DOHH2 (cell line): ENCODE data around the gene LNX2.

Experiments used
- H3F3A ChIP-seq: fragments of 200-600 bp; sonication (generic), shearing (Covaris generic); 2 replicates; pipeline ENCODE4 v1.6.0; 2016; ENCODE audit warnings: antibody characterized with exemption, mild to moderate bottlenecking; ENCODE audit not compliant: control insufficient read depth, insufficient read depth
- H3K27ac ChIP-seq: fragments of 200-600 bp; sonication (generic); 2 replicates; pipeline ENCODE4 v1.5.1; 2014; ENCODE audit warnings: low read depth, mild to moderate bottlenecking, low read length, moderate library complexity
- H3K27me3 ChIP-seq: fragments of 200-600 bp; sonication (generic); 2 replicates; pipeline ENCODE4 v1.6.1; 2014; ENCODE audit warnings: mild to moderate bottlenecking, low read length, mixed read lengths; ENCODE audit not compliant: control insufficient read depth
- H3K36me3 ChIP-seq: fragments of 200-600 bp; sonication (generic); 2 replicates; pipeline ENCODE4 v1.6.1; 2014; ENCODE audit warnings: mild to moderate bottlenecking, low read length, moderate library complexity, mixed read lengths; ENCODE audit not compliant: control insufficient read depth
- H3K4me1 ChIP-seq: fragments of 200-600 bp; sonication (generic); 2 replicates; pipeline ENCODE4 v1.6.1; 2014; ENCODE audit warnings: mild to moderate bottlenecking, low read length, mixed read lengths; ENCODE audit not compliant: control insufficient read depth
- H3K4me2 ChIP-seq: fragments of 200-600 bp; sonication (generic); 2 replicates; pipeline ENCODE4 v1.6.0; 2014; ENCODE audit warnings: mild to moderate bottlenecking, low read length, moderate library complexity
- H3K4me3 ChIP-seq: fragments of 200-600 bp; sonication (generic); 2 replicates; pipeline ENCODE4 v1.5.1; 2014; ENCODE audit warnings: mild to moderate bottlenecking, low read length, mixed read lengths
- H3K79me2 ChIP-seq: fragments of 200-600 bp; sonication (generic); 2 replicates; pipeline ENCODE4 v1.6.1; 2014; ENCODE audit warnings: mild to moderate bottlenecking, low read length, mixed read lengths; ENCODE audit not compliant: control insufficient read depth
- H3K9me2 ChIP-seq: fragments of 200-600 bp; sonication (generic); replicated peaks from 2 replicates; pipeline ENCODE4 v1.6.1; 2014; ENCODE audit warnings: mild to moderate bottlenecking, low read length, mixed read lengths; ENCODE audit not compliant: control insufficient read depth
- H3K9me3 ChIP-seq: fragments of 200-600 bp; sonication (generic); 2 replicates; pipeline ENCODE4 v1.6.1; 2014; ENCODE audit warnings: antibody characterized with exemption, low read length, mixed read lengths; ENCODE audit not compliant: control insufficient read depth, insufficient read depth
- H4K20me1 ChIP-seq: fragments of 200-600 bp; sonication (generic); 2 replicates; pipeline ENCODE4 v1.6.0; 2014; ENCODE audit warnings: low read depth, mild to moderate bottlenecking, antibody characterized with exemption, low read length, moderate library complexity; ENCODE audit not compliant: control insufficient read depth, insufficient read depth
- CTCF ChIP-seq: fragments of 200-600 bp; sonication (generic); IDR thresholded peaks from one replicate; pipeline ENCODE4 v1.5.1; 2014; ENCODE audit warnings: antibody characterized with exemption, mild to moderate bottlenecking, low read depth, low read length; ENCODE audit not compliant: poor library complexity, severe bottlenecking
- EZH2phosphoT487 ChIP-seq: fragments of 200-600 bp; sonication (generic); IDR thresholded peaks from 2 replicates; pipeline ENCODE4 v1.6.1; 2017; ENCODE audit warnings: borderline replicate concordance, mild to moderate bottlenecking, antibody characterized with exemption, low read length, moderate library complexity, mixed read lengths

LNX2 gene

GRCh38 chr13:27620377-27621115 is at the start of gene LNX2:
TSS of gene LNX2 (minus strand) at chr13:27620529. CDS start at chr13:27581703, 38,826 bp downstream.
- Histone ChIP-seq H3K4me3 (peak within 1 kb of the TSS; percentile 88), H3K27ac (peak within 1 kb of the TSS; percentile 84), H4K20me1 (peaks cover 18% of the 10 kb centered on the region), H3K36me3 (peaks cover 38% of the 10 kb centered on the region), H3K9me3 (no peaks in the 10 kb centered on the region), H3K4me1 (peaks cover 53% of the 10 kb centered on the region), H3K27me3 (no peaks in the 10 kb centered on the region), H3K9me2 (no peaks in the 10 kb centered on the region), H3F3A (peaks cover 7% of the 10 kb centered on the region), H3K79me2 (peaks cover 89% of the 10 kb centered on the region), H3K4me2 (peak within 1 kb of the TSS; percentile 91)
- TF ChIP-seq EZH2phosphoT487 (no peak), CTCF (no peak)

DNA sequence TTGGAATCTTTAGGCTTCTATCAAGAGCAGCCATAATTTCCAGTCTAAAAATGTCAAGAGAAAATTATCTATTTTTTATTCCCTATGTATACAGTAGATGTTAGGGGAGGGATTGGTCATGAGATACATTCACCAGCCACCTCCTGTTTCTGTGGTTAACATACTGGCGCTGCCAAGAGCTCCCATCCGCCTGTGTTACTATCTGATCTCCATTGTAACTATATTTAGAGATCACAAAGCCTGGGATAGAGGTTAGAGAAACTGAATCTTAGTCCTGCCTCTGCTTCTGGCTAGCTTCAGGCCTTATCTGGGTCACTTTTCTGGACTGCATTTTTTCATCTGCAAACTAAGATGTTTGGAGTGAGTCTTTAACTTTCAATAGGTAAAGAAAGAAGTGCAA is 47.6 kb upstream of the LNX2 start:
- H3K36me3 ChIP-seq, result peaks cover 18% of the 10 kb centered on the region
- no peaks in the 10 kb centered on the region for H3K9me3 ChIP-seq
- no peaks in the 10 kb centered on the region for H3K4me1 ChIP-seq
- TF ChIP-seq CTCF (no peak), EZH2phosphoT487 (no peak)
- no peaks in the 10 kb centered on the region for H3K27me3 ChIP-seq
- 0 out of 2 replicates have a peak, but pooled peaks cover under 1% of the 10 kb centered on the region for H3K79me2 ChIP-seq
- H3K9me2 ChIP-seq, result no peaks in the 10 kb centered on the region
- H4K20me1 ChIP-seq, result no peaks in the 10 kb centered on the region
- no peak overlapping the region for H3K4me2 ChIP-seq
- no peaks in the 10 kb centered on the region for H3F3A ChIP-seq
- no peak overlapping the region for H3K4me3 ChIP-seq
- no peak overlapping the region for H3K27ac ChIP-seq

DNA sequence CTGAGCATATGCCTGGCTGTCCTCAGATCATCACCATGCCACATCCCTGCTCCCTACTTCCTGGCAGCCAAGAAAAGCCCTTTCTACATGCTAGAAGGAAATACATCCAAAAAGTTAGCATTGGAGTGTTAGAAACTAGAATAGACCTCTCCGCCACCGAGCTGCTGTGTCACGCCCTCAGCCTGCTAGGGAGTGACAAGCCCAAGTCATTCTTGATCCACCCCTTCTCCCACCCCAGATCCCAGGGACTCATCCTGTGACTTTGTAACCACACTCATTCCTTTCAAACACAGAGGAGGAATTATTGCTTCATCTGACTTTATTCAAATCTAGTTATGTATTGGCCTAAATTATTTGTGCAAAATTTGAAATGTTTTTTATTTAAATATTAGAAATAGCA is 46.6 kb upstream of the LNX2 start:
- Histone ChIP-seq H3K36me3 (peaks cover 18% of the 10 kb centered on the region), H3K4me1 (no peaks in the 10 kb centered on the region), H3K9me2 (no peaks in the 10 kb centered on the region), H3K9me3 (no peaks in the 10 kb centered on the region), H3K4me3 (no peak overlapping the region), H3K79me2 (peaks cover 4% of the 10 kb centered on the region; the same call in 1 of the 2 replicates), H3F3A (no peaks in the 10 kb centered on the region), H3K27ac (no peak overlapping the region), H3K27me3 (no peaks in the 10 kb centered on the region), H3K4me2 (no peak overlapping the region), H4K20me1 (no peaks in the 10 kb centered on the region)
- no peak for TF ChIP-seq CTCF
- no peak for TF ChIP-seq EZH2phosphoT487
